Mesenchymal stem cell (in vitro differentiated cells and primary cell): ENCODE data around the gene GPC2.
A peak's percentile ranks its signal among the peaks of the same experiment; 100 is the strongest.
"Not testable (repeated sequence)": the region's sequence is repeated elsewhere in the genome, so short reads cannot be mapped to it uniquely, and the experiment has no call there.

Experiments used
- DNase-seq: peaks from one replicate; pipeline ENCODE4 v3.0.0-alpha.2; 2013
- H2AFZ ChIP-seq: one replicate; pipeline ENCODE4 v1.6.1; 2013; ENCODE audit warnings: low read depth, mild to moderate bottlenecking, control low read depth, inconsistent platforms, low read length, moderate library complexity
- H2AK5ac ChIP-seq: 2 replicates; pipeline ENCODE4 v1.6.1; 2013; ENCODE audit warnings: low read length, moderate library complexity, mild to moderate bottlenecking, inconsistent platforms; ENCODE audit not compliant: severe bottlenecking
- H2BK120ac ChIP-seq: one replicate; pipeline ENCODE4 v1.6.1; 2013; ENCODE audit warnings: low read depth, mild to moderate bottlenecking, inconsistent platforms, low read length, moderate library complexity
- H2BK12ac ChIP-seq, 2 experiments: one replicate each; pipeline ENCODE4 v1.6.1; 2013; ENCODE audit warnings: inconsistent platforms in 2 of 2, low read length in 2 of 2, mild to moderate bottlenecking in 2 of 2, moderate library complexity in 2 of 2, control low read depth in 1 of 2
- H2BK15ac ChIP-seq: one replicate; pipeline ENCODE4 v1.6.1; 2013; ENCODE audit warnings: mild to moderate bottlenecking, low read depth, inconsistent platforms; ENCODE audit not compliant: poor library complexity, severe bottlenecking
- H2BK5ac ChIP-seq: 2 replicates; pipeline ENCODE4 v1.6.1; 2013; ENCODE audit warnings: low read depth, mild to moderate bottlenecking, low read length, control low read depth, inconsistent platforms; ENCODE audit not compliant: poor library complexity, severe bottlenecking
- H3K14ac ChIP-seq, 2 experiments: one replicate each; pipeline ENCODE4 v1.6.1; 2013; ENCODE audit warnings: inconsistent platforms in 2 of 2, low read length in 2 of 2, control low read depth in 1 of 2, mild to moderate bottlenecking in 1 of 2, moderate library complexity in 1 of 2
- H3K18ac ChIP-seq, 2 experiments: one replicate each; pipeline ENCODE4 v1.6.1; 2013; ENCODE audit warnings: inconsistent platforms in 2 of 2, low read length in 2 of 2, control low read depth in 1 of 2, low read depth in 1 of 2, mild to moderate bottlenecking in 1 of 2
- H3K23ac ChIP-seq, 2 experiments: one replicate each; pipeline ENCODE4 v1.6.1; 2013; ENCODE audit warnings: inconsistent platforms in 2 of 2, low read length in 2 of 2, mild to moderate bottlenecking in 2 of 2, moderate library complexity in 2 of 2, control low read depth in 1 of 2
- H3K27ac ChIP-seq: 2 replicates; pipeline ENCODE4 v1.5.1; 2013; ENCODE audit warnings: mild to moderate bottlenecking, moderate library complexity, low read length, control low read depth, inconsistent platforms; ENCODE audit not compliant: poor library complexity, severe bottlenecking
- H3K27me3 ChIP-seq, 2 experiments: 2 replicates each; pipeline versions ENCODE4 v1.6.1 to v1.7.0; 2013; ENCODE audit warnings: low read length in 2 of 2, mild to moderate bottlenecking in 2 of 2, moderate library complexity in 2 of 2, control low read depth in 1 of 2, inconsistent platforms in 1 of 2; ENCODE audit not compliant: control insufficient read depth in 1 of 2, insufficient read depth in 1 of 2
- H3K36me3 ChIP-seq, 2 experiments: 2 replicates each; pipeline versions ENCODE4 v1.6.1 to v1.7.0; 2013; ENCODE audit warnings: low read length in 2 of 2, control low read depth in 1 of 2, inconsistent platforms in 1 of 2, low read depth in 1 of 2, mild to moderate bottlenecking in 1 of 2; ENCODE audit not compliant: insufficient read depth in 2 of 2, control insufficient read depth in 1 of 2
- H3K4ac ChIP-seq, 2 experiments: one replicate each; pipeline ENCODE4 v1.6.1; 2013; ENCODE audit warnings: inconsistent platforms in 2 of 2, low read length in 2 of 2, mild to moderate bottlenecking in 2 of 2, moderate library complexity in 2 of 2, control low read depth in 1 of 2, low read depth in 1 of 2
- H3K4me1 ChIP-seq: 2 replicates; pipeline ENCODE4 v1.6.1; 2013; ENCODE audit warnings: low read depth, low read length, control low read depth; ENCODE audit not compliant: control insufficient read depth, insufficient read depth
- H3K4me2 ChIP-seq: 2 replicates; pipeline ENCODE4 v1.6.1; 2013; ENCODE audit warnings: low read length, mild to moderate bottlenecking, inconsistent platforms; ENCODE audit not compliant: poor library complexity, severe bottlenecking
- H3K4me3 ChIP-seq, 2 experiments: 2 replicates each; pipeline versions ENCODE4 v1.5.1 to v1.7.0; 2013; ENCODE audit warnings: low read length in 2 of 2, mild to moderate bottlenecking in 2 of 2, control low read depth in 1 of 2, low read depth in 1 of 2; ENCODE audit not compliant: insufficient read depth in 1 of 2
- H3K79me1 ChIP-seq: replicated peaks from 2 replicates; pipeline ENCODE4 v1.6.1; 2013; ENCODE audit warnings: mild to moderate bottlenecking, control low read depth, low read length, inconsistent platforms; ENCODE audit not compliant: poor library complexity, severe bottlenecking
- H3K9ac ChIP-seq: 2 replicates; pipeline ENCODE4 v1.7.0; 2013; ENCODE audit warnings: mild to moderate bottlenecking, low read length, moderate library complexity
- H3K9me3 ChIP-seq: 2 replicates; pipeline ENCODE4 v1.7.0; 2013; ENCODE audit warnings: mild to moderate bottlenecking, low read length; ENCODE audit not compliant: control insufficient read depth
- H4K8ac ChIP-seq: one replicate; pipeline ENCODE4 v1.6.1; 2013; ENCODE audit warnings: inconsistent platforms, mild to moderate bottlenecking, low read length, moderate library complexity
- H4K91ac ChIP-seq: one replicate; pipeline ENCODE4 v1.6.1; 2013; ENCODE audit warnings: mild to moderate bottlenecking, low read length, inconsistent platforms
- WGBS: methylation state at CpG from one replicate; pipeline ENCODE4 v1.1.7; 2013; ENCODE audit warnings: mixed read lengths; 5-methylcytosine and 5-hydroxymethylcytosine counted together

Gene GPC2

DNA sequence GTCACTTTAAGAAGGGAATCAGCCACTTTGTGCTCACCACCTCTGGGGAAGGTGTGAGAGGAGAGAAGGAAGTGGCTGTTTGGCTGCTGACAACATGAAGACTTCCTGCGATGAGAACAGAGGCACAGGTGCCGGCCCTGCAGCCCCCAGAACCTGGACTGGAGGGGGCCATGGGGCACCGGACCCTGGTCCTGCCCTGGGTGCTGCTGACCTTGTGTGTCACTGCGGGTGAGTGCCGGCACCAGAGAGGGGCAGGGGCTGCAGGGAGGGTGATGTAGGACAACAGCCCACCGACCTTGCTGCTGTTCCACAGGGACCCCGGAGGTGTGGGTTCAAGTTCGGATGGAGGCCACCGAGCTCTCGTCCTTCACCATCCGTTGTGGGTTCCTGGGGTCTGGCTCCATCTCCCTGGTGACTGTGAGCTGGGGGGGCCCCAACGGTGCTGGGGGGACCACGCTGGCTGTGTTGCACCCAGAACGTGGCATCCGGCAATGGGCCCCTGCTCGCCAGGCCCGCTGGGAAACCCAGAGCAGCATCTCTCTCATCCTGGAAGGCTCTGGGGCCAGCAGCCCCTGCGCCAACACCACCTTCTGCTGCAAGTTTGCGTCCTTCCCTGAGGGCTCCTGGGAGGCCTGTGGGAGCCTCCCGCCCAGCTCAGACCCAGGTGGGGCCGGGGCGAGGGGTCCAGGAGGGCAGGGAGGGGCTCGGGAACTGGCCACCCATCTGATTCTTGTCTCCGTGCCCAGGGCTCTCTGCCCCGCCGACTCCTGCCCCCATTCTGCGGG, 42.8 kb upstream of the GPC2 start, which contains the start of gene PVRIG:
PVRIG (plus strand) TSS at position 149 of the 785 bp plus-strand sequence; CDS start at position 171, 22 bp downstream.
- not testable (repeated sequence) for H2BK5ac ChIP-seq, H2AFZ ChIP-seq, H3K9me3 ChIP-seq, H2BK12ac ChIP-seq, DNase-seq, H3K27ac ChIP-seq, H4K91ac ChIP-seq, H2BK15ac ChIP-seq, H4K8ac ChIP-seq, H3K4me2 ChIP-seq, H3K27me3 ChIP-seq, H3K9ac ChIP-seq, H2BK120ac ChIP-seq, H3K18ac ChIP-seq, H3K4ac ChIP-seq, H3K4me1 ChIP-seq, H3K23ac ChIP-seq, H2AK5ac ChIP-seq, H3K14ac ChIP-seq, H3K79me1 ChIP-seq
- 98% methylated on average over 19 of the region's 27 CpGs for WGBS
- Histone ChIP-seq H3K36me3 (peaks cover 0 to 47% of the 10 kb centered on the region in 2 experiments), H3K4me3 (peak within 1 kb of the TSS in 1 of 2 experiments; percentile 4)

DNA sequence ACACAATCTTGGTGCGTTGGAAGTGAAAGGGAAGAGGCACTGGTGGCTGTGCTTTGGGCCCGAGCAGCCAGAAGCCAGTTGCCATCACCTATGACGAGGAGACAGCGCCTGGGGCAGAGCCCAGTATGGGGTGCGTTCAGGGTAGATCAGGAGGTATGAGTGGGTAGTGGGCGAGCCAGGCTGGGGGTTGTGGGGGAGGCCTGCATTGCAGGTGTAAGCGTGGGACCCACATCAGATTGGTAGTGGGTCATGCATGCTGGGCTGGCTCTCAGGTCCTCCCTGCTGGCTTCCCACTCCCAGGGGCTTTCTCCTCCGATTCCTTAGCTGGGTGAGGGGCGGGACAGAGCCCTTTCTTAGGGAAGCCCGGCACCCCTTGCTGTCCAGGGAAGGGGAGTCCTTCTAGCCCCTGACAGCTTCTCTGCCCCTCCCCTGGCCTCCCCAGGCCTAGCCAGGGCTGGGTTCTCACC, 42.1 kb upstream of the GPC2 start:
- Histone ChIP-seq H2AK5ac (no peak overlapping the region), H3K14ac (no peak overlapping the region), H3K27me3 (no peaks in the 10 kb centered on the region), H3K18ac (no peak overlapping the region), H3K36me3 (peaks cover 0 to 47% of the 10 kb centered on the region in 2 experiments), H3K4ac (no peak overlapping the region), H3K9me3 (no peaks in the 10 kb centered on the region), H4K8ac (no peak overlapping the region), H3K79me1 (no peaks in the 10 kb centered on the region), H2BK15ac (no peak overlapping the region), H3K27ac (no peak overlapping the region), H3K23ac (no peak overlapping the region), H2AFZ (no peak overlapping the region), H2BK120ac (no peak overlapping the region), H3K9ac (no peak overlapping the region), H4K91ac (no peak overlapping the region), H3K4me1 (no peaks in the 10 kb centered on the region), H3K4me3 (no peak overlapping the region), H2BK5ac (no peak overlapping the region), H3K4me2 (no peak overlapping the region), H2BK12ac (no peak overlapping the region)
- no peak for DNase-seq
- WGBS = 89% methylated on average over 9 of the region's 10 CpGs

DNA sequence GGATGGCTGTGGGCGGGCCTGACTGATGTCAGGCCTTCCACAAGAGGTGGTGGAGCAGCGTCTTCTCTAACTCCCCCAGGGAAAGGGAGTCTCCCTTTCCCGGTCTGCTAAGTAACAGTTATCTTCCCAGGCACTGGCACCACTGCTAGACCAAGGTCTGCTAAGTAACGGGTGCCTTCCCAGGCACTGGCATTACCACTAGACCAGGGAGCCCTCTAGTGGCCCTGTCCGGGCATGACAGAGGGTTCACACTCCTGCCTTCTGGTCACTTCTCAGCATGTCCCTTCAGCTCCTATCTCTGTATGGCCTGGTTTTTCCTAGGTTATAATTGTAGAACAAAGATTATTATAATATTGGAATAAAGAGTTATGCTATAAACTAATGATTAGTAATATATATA, 40.8 kb upstream of the GPC2 start:
- H4K91ac ChIP-seq, H3K27ac ChIP-seq, H3K4me1 ChIP-seq, H3K4me3 ChIP-seq, H3K4me2 ChIP-seq, H4K8ac ChIP-seq, H3K9ac ChIP-seq, H3K14ac ChIP-seq, H2AK5ac ChIP-seq, H2BK15ac ChIP-seq, H2BK120ac ChIP-seq, H3K9me3 ChIP-seq, H2AFZ ChIP-seq, H2BK12ac ChIP-seq, H3K4ac ChIP-seq, H3K79me1 ChIP-seq, H2BK5ac ChIP-seq, H3K23ac ChIP-seq, H3K18ac ChIP-seq: not testable (repeated sequence)
- peaks cover 0 to 38% of the 10 kb centered on the region in 2 experiments for H3K36me3 ChIP-seq
- DNase-seq = peak; percentile 43
- peaks cover 0 to 11% of the 10 kb centered on the region in 2 experiments for H3K27me3 ChIP-seq
- no CpG with 5 or more reads among the region's 5 CpGs for WGBS

DNA sequence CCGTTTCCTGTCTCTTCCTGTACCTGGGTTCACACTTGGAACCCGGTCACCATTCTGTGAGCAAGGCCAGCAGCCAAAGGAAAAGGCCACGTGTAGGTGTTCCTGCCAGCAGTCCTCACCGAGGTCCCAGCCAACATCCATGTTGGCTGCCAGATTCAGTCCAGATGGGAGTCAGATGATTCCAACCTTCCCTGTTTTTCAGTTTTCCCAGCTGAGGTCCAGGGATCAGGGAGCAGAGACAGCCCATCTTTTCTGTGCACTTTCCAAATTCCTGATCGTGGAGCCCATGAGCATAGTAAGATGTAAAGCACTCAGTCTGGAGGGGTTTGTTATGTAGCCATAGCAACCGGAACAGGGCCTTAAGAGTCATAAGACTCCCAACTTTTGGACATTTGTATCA, 38.7 kb upstream of the GPC2 start:
- H3K79me1 ChIP-seq = no peaks in the 10 kb centered on the region
- WGBS = 90% methylated on average over 4 of the region's 6 CpGs
- no peak overlapping the region for H2AFZ ChIP-seq
- H2BK5ac ChIP-seq = no peak overlapping the region
- H3K4me1 ChIP-seq = no peaks in the 10 kb centered on the region
- no peak overlapping the region for H2BK120ac ChIP-seq
- H2BK12ac ChIP-seq = no peak overlapping the region
- H3K4me2 ChIP-seq = no peak overlapping the region
- H3K27ac ChIP-seq = no peak overlapping the region
- DNase-seq = peak; percentile 38
- H4K91ac ChIP-seq = no peak overlapping the region
- no peaks in the 10 kb centered on the region for H3K9me3 ChIP-seq
- no peak overlapping the region for H3K14ac ChIP-seq
- no peak overlapping the region for H3K4me3 ChIP-seq
- no peak overlapping the region for H4K8ac ChIP-seq
- no peak overlapping the region for H3K18ac ChIP-seq
- no peak overlapping the region for H2AK5ac ChIP-seq
- H3K4ac ChIP-seq = no peak overlapping the region
- no peak overlapping the region for H2BK15ac ChIP-seq
- H3K23ac ChIP-seq = no peak overlapping the region
- peaks cover 0 to 17% of the 10 kb centered on the region in 2 experiments for H3K36me3 ChIP-seq
- peak overlapping the region; percentile 43 for H3K9ac ChIP-seq
- peaks cover 0 to 27% of the 10 kb centered on the region in 2 experiments for H3K27me3 ChIP-seq
